ENCODE data around the gene HADH.

DNA sequence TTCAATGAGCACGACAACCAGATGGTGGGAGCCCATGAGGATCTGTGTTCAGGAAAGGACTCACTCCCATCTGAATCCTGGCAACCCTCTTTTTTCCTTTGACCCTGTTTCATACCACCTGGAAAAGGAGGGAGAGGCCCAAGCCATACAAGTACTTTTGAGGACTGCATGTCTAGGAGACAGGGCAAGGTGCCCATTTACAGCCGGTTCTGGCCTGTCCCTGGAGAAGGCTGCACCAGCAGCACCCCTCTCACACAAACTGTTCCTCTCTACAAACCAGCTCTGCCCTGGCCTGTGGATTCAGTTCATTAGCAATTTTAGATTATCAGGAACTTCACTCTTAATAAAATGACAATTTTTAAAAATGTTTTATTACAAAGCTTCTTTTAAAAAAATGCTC lies 57.5 kb downstream of the HADH start:
- TF ChIP-seq, protein P1, sequence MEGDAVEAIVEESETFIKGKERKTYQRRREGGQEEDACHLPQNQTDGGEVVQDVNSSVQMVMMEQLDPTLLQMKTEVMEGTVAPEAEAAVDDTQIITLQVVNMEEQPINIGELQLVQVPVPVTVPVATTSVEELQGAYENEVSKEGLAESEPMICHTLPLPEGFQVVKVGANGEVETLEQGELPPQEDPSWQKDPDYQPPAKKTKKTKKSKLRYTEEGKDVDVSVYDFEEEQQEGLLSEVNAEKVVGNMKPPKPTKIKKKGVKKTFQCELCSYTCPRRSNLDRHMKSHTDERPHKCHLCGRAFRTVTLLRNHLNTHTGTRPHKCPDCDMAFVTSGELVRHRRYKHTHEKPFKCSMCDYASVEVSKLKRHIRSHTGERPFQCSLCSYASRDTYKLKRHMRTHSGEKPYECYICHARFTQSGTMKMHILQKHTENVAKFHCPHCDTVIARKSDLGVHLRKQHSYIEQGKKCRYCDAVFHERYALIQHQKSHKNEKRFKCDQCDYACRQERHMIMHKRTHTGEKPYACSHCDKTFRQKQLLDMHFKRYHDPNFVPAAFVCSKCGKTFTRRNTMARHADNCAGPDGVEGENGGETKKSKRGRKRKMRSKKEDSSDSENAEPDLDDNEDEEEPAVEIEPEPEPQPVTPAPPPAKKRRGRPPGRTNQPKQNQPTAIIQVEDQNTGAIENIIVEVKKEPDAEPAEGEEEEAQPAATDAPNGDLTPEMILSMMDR (IDR thresholded peaks at IDR 0.05), result no peak
- no peak for TF ChIP-seq POLR2A (IDR thresholded peaks at IDR 0.05)

Data from esophagus squamous epithelium (tissue), 4 donors.